Activated CD4-positive, alpha-beta T cell treated with anti-CD3 and anti-CD28 coated beads for 36 hours (primary cell): ENCODE data around the gene PDHA1. TPM values are rescaled to one million over a fixed set of nuclear protein-coding genes. Genes with fewer than 3 reads are reported as not detected.
A peak's percentile ranks its signal among the peaks of the same experiment; 100 is the strongest.

ENCODE experiments used
- ATAC-seq: fragments of 200-7000 bp; cut with Tn5 transposase; one replicate; pipeline ENCODE4 v1.10.0; 2021; ENCODE audit warnings: mild to moderate bottlenecking, moderate library complexity
- CTCF ChIA-PET: fragments of 350-600 bp; sonication (Branson Sonifier 250); formaldehyde crosslinking; loops from one replicate; lab custom pipeline; 2021; ENCODE audit warnings: antibody characterized with exemption; lab: Charles Lee
- POLR2A ChIA-PET: fragments of 350-600 bp; sonication (Branson Sonifier 250); formaldehyde crosslinking; loops from one replicate; lab custom pipeline; 2021; ENCODE audit warnings: antibody characterized with exemption, inconsistent platforms; lab: Charles Lee
- DNase-seq: peaks from one replicate; pipeline ENCODE4 v3.0.0-alpha.2; 2020
- H3K27ac Mint-ChIP-seq: one replicate; pipeline ENCODE4 v1.8.0; 2021; ENCODE audit warnings: mixed read lengths
- H3K27me3 Mint-ChIP-seq: one replicate; pipeline ENCODE4 v1.8.0; 2021; ENCODE audit warnings: mixed read lengths
- H3K36me3 Mint-ChIP-seq: one replicate; pipeline ENCODE4 v1.8.0; 2021; ENCODE audit warnings: low read depth, mixed read lengths
- H3K4me1 Mint-ChIP-seq: one replicate; pipeline ENCODE4 v1.8.0; 2021; ENCODE audit warnings: mixed read lengths
- H3K4me3 Mint-ChIP-seq: one replicate; pipeline ENCODE4 v1.8.0; 2021; ENCODE audit warnings: mild to moderate bottlenecking, moderate library complexity, mixed read lengths
- H3K9me3 Mint-ChIP-seq: one replicate; pipeline ENCODE4 v1.8.0; 2021; ENCODE audit warnings: low read depth, mixed read lengths
- intact Hi-C, 2 experiments: fragments of 100-400 bp; cut with DNase I in 1 of 2; cut with micrococcal nuclease in 1 of 2; formaldehyde crosslinking; loops; one replicate each; pipeline versions ENCODE4 v1.14.2 to v1.15.1; 2022 to 2024; cut with DNase I, micrococcal nuclease
- total RNA-seq, 2 experiments: library from RNA; stranded (reverse); gene quantifications; one replicate each; pipeline ENCODE4 v1.2.3, GENCODE V29; 2021

Gene PDHA1
- total RNA-seq: 100 to 1,000 TPM; 204 to 217 TPM

DNA sequence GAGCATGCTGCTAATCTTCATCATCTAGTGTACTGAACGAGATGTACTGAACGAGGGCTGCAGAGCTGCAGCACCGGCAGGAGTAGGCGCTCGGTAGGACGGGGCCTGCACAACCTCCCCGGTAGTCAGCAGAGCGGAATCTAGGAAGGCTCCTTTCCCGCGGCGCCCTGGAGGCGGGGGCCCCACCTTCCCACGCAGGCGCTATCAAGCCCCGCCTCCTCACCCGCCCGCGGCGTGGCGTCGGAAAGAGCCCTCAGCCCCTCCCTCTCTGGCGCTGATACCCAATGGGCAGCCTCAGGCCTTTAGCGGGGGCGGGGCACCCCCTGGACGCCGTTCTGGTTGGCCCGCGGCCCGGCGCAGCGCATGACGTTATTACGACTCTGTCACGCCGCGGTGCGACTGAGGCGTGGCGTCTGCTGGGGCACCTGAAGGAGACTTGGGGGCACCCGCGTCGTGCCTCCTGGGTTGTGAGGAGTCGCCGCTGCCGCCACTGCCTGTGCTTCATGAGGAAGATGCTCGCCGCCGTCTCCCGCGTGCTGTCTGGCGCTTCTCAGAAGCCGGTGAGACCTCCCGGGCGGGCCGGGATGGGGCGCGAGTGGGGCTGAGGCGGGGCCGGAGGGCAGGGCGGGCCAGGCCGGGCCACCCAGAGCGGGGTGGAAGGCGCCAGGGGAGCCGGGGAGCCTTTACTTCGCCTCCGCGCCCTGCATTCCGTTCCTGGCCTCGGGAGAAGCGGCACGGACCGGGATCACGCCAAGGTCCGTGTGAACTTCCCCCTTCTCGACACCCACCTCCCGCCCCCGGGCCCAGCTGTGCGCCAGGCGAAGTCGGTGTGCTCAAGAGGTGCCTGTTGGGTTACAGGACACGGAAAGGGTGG is at the start of gene PDHA1:
TSS of gene PDHA1 (plus strand) at position 393 of the 874 bp plus-strand sequence. CDS start at position 504, 111 bp downstream.
- POLR2A ChIA-PET: no interaction called here
- Mint-ChIP-seq H3K27me3 (no peaks in the 10 kb centered on the region), H3K27ac (peak within 1 kb of the TSS; percentile 88), H3K9me3 (no peaks in the 10 kb centered on the region), H3K36me3 (peaks cover 3% of the 10 kb centered on the region), H3K4me1 (peaks cover 27% of the 10 kb centered on the region), H3K4me3 (peak within 1 kb of the TSS; percentile 79)
- peak; percentile 99 for ATAC-seq
- CTCF ChIA-PET: no interaction called here
- intact Hi-C loops: loop anchor here (1.0 to 10.0 kb wide), 8 partner anchors 359 to 1606 kb away; partner anchors contain the start of genes PHKA2 (in 2 of the 2), BCLAF3 (in 1 of the 2), CDKL5 (in 1 of the 2) and RS1 (in 1 of the 2)
- DNase-seq: peak; percentile 95

DNA sequence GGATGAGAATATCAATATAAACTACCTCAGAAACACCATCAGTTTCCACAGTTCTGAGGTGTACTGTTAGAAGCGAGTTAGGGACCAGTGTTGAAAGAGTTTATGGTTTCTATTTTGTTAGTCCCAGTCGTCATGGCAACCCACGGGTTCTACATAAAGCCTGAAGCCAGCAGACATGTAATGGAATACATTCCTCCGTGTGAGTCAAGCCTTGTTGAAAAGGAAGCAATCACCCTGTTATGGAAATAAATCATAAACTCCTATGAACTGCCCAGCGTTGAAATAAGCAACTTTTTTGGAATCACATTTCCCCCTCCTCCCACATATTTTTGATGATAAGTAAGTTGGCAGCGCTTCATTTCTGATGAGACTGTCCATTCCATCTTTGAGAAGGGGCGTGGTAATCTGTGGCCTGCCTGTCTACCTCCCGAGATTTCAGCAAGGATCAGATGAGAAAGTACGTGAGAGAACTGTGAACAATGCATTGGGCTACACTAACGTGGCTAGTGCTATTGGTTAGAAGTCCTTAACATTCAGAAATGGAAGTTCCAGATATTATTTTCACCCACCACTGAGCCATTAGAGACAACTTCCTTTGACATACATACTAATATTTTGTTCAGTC is 40.4 kb upstream of the PDHA1 start:
- no peak overlapping the region for H3K27ac Mint-ChIP-seq
- H3K36me3 Mint-ChIP-seq: no peaks in the 10 kb centered on the region
- no peaks in the 10 kb centered on the region for H3K4me1 Mint-ChIP-seq
- CTCF ChIA-PET: no interaction called here
- H3K9me3 Mint-ChIP-seq: no peaks in the 10 kb centered on the region
- peaks cover 4% of the 10 kb centered on the region for H3K27me3 Mint-ChIP-seq
- H3K4me3 Mint-ChIP-seq: no peak overlapping the region
- POLR2A ChIA-PET: no interaction called here
- intact Hi-C loops: no loop called here
- DNase-seq: no peak
- ATAC-seq: no peak

DNA sequence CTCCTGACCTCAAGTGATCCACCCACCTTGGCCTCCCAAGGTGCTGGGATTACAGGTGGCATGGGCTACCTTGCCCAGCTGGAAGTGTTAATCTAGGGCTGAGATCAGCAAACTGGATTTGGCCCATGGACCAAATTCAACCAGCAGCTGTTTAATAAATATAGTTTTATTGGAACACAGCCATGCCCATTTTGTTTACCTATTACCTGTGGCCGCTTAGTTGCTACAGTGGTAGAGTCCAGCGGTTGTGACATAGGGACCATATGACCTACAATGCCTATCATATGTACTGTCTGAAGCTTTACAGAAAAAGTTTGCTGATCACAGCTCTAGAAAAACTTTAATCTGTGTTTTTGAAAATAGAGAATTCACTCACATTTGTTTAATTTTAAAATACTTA is 17.2 kb upstream of the PDHA1 start:
- no peaks in the 10 kb centered on the region for H3K4me1 Mint-ChIP-seq
- POLR2A ChIA-PET: no interaction called here

DNA sequence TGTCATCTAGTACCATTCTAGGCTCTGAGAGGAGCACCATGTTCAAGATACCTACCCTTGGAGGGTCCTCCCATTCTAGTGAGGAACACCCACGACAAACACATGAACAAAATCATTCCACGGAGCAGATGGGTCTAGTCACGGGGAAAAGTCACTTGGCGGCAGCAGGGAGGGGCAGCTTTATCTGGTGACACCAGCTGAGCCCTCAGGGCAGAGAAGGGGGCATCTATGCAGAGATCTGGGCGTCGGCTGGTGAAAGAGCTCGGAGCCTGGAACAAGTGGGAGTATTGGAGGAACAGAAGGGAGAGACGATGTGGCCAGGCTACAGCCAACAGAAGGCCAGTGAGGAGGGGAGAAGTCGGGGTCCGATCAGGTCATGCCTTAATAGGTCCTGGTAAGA is 11.9 kb upstream of the PDHA1 start:
- CTCF ChIA-PET: interaction anchor here (1.1 to 3.0 kb wide), 2 partner anchors 41 to 293 kb away, joined by 3 to 28 read pairs; no protein-coding TSS in a partner anchor
- Mint-ChIP-seq H3K27me3 (peaks cover 2% of the 10 kb centered on the region), H3K27ac (no peak overlapping the region), H3K4me3 (no peak overlapping the region), H3K4me1 (no peaks in the 10 kb centered on the region), H3K9me3 (no peaks in the 10 kb centered on the region), H3K36me3 (no peaks in the 10 kb centered on the region)
- POLR2A ChIA-PET: no interaction called here
- ATAC-seq: no peak
- intact Hi-C loops: loop anchor here in 1 of 2 experiments (5.0 kb wide), 1 partner anchor 290 kb away; no protein-coding TSS in a partner anchor
- no peak for DNase-seq

More for the DNA sequence above, 17.2 kb upstream of the PDHA1 start:
- Mint-ChIP-seq H3K36me3 (no peaks in the 10 kb centered on the region), H3K27me3 (peaks cover 3% of the 10 kb centered on the region), H3K27ac (no peak overlapping the region), H3K9me3 (no peaks in the 10 kb centered on the region), H3K4me3 (no peak overlapping the region)
- no peak for DNase-seq
- ATAC-seq: no peak
- CTCF ChIA-PET: interaction anchor here (0.6 kb wide), 1 partner anchor 22 kb away, joined by 3 read pairs; no protein-coding TSS in a partner anchor
- intact Hi-C loops: no loop called here

DNA sequence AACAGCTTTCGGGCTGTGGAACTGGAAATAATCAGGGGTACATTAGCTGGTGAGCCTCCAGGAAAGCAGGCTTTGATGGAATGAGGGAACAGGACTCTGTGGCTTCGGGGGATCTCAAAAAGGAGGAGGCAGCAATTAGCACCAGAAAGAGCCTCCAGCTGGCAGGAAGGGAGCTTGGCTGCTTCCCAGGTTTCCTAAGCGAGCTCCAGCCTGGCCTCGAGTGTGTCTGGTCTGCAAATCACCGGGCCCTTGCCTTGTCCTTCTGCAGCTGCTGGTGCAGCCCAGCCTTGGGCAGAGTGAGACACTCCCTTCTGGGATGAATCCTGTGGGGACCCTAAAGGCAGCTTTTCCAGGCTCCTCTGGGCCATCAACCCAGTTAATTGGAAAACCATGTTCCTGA is 10.7 kb upstream of the PDHA1 start:
- no peak overlapping the region for H3K4me3 Mint-ChIP-seq
- no peaks in the 10 kb centered on the region for H3K9me3 Mint-ChIP-seq
- H3K27ac Mint-ChIP-seq: no peak overlapping the region
- intact Hi-C loops: loop anchor here in 1 of 2 experiments (5.0 kb wide), 1 partner anchor 291 kb away; no protein-coding TSS in a partner anchor
- H3K36me3 Mint-ChIP-seq: no peaks in the 10 kb centered on the region
- ATAC-seq: no peak
- no peaks in the 10 kb centered on the region for H3K27me3 Mint-ChIP-seq
- no peaks in the 10 kb centered on the region for H3K4me1 Mint-ChIP-seq
- CTCF ChIA-PET: interaction anchor here (0.5 to 3.0 kb wide), 11 partner anchors 42 to 949 kb away, joined by 3 to 28 read pairs (median 3); no protein-coding TSS in a partner anchor
- POLR2A ChIA-PET: no interaction called here
- DNase-seq: no peak

DNA sequence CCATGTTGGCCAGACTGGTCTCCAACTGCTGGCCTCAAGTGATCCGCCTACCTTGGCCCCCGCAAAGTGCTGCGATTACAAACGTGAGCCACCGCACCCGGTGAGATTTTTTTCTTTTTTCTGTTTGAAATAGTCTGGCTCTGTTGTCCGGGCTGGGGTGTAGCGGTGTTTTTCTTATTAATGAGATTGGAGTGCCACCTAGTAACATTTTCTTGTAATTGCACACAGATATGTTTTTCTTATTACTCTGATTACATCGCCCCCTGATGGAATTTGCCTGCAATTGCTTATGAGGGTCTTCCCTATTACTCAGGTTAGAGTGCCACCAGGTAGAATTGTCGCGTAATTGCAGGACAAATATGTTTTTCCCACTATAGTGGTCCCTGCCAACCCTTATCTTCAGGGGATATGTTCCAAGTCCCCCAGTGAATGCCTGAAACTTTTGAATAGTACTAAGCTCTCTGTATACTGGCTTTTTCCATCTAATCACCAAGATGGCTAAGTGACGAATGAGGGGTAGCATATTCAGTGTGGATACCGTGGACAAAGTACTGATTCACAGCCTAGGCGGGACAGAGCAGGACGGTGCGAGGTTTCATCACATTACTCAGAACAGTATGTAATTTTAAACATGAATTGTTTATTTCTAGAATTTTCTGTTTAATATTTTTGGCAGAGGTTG is 8.6 kb upstream of the PDHA1 start:
- peak; percentile 53 for ATAC-seq
- Mint-ChIP-seq H3K4me3 (no peak overlapping the region), H3K36me3 (no peaks in the 10 kb centered on the region), H3K27me3 (no peaks in the 10 kb centered on the region), H3K9me3 (no peaks in the 10 kb centered on the region), H3K27ac (no peak overlapping the region), H3K4me1 (no peaks in the 10 kb centered on the region)
- POLR2A ChIA-PET: no interaction called here
- intact Hi-C loops: loop anchor here (1.0 to 5.0 kb wide), 7 partner anchors 141 to 944 kb away; partner anchors contain the start of genes CDKL5 (in 2 of the 2) and PHKA2 (in 1 of the 2)
- CTCF ChIA-PET: interaction anchor here (0.6 to 3.0 kb wide), 7 partner anchors 8 to 945 kb away, joined by 3 to 28 read pairs (median 5); no protein-coding TSS in a partner anchor
- peak; percentile 38 for DNase-seq

DNA sequence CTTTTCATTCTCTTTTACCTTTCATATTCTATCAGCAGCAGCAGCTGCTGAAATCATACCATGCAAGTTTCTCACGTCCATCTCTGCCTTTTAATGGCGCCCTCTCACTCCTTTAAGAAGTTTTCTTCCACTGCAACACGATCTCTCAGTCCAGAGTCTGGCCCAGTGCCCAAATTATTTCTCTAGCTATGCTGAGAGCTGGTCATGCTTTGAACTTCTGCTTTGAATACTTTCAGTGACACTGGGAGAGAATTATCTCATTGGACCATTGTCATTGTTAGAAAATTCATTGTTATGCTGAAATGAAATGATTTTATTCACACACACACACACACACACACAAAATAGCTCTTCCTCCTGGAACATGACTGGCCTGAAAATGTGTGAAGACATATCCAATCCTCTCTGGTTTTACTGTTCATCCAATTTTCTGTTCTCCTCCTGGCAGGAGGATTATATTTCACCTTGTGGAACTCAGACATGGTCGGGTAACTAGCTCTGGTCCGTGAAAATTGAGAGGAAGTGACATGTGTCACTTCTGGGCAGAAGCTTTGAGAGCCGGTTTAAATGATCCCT is 1.3 kb upstream of the PDHA1 start:
- peaks cover 3% of the 10 kb centered on the region for H3K36me3 Mint-ChIP-seq
- ChIA-PET CTCF (interaction anchor here (0.6 to 1.0 kb wide), 3 partner anchors 8 to 321 kb away, joined by 4 to 6 read pairs (median 5); no protein-coding TSS in a partner anchor), POLR2A (no interaction called here)
- H3K27me3 Mint-ChIP-seq: no peaks in the 10 kb centered on the region
- peaks cover 19% of the 10 kb centered on the region for H3K4me1 Mint-ChIP-seq
- DNase-seq (no peak), ATAC-seq (no peak)
- peak overlapping the region; percentile 79 for H3K4me3 Mint-ChIP-seq
- no peaks in the 10 kb centered on the region for H3K9me3 Mint-ChIP-seq
- no peak overlapping the region for H3K27ac Mint-ChIP-seq
- intact Hi-C loops: loop anchor here (2.0 to 10.0 kb wide), 6 partner anchors 358 to 1605 kb away; partner anchors contain the start of genes BCLAF3 (in 1 of the 2), CDKL5 (in 1 of the 2), PHKA2 (in 1 of the 2) and RS1 (in 1 of the 2)

DNA sequence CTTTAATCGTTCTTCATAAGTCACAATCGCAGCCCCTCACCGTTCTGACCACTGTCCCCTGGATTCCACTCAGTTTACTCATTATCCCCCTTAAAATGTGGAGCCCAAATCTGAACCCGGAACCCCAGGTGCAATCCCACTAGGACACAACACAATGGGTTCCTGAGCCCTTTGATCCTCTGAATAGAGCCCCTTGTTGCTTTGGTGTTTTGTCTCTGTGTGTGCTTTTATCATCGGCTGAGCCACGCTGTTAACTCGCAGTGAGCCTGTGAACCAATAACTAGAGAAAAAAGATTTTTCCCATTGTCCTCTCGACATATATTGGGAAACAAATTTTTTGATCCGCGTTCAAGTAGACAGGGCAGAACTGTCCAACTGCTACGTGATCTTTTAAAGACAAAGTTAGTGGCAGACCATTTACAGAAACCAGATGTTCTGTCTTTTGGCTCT is 617 bp upstream of the PDHA1 start:
- Mint-ChIP-seq H3K36me3 (peaks cover 3% of the 10 kb centered on the region), H3K27ac (peak overlapping the region; percentile 88), H3K4me1 (peaks cover 26% of the 10 kb centered on the region), H3K9me3 (no peaks in the 10 kb centered on the region), H3K4me3 (peak overlapping the region; percentile 79), H3K27me3 (no peaks in the 10 kb centered on the region)
- ChIA-PET POLR2A (no interaction called here), CTCF (interaction anchor here (0.6 to 1.0 kb wide), 2 partner anchors 9 to 189 kb away, joined by 4 to 5 read pairs; no protein-coding TSS in a partner anchor)
- DNase-seq (peak; percentile 5), ATAC-seq (no peak)
- intact Hi-C loops: loop anchor here (1.0 to 10.0 kb wide), 8 partner anchors 358 to 1606 kb away; partner anchors contain the start of genes PHKA2 (in 2 of the 2), BCLAF3 (in 1 of the 2), CDKL5 (in 1 of the 2) and RS1 (in 1 of the 2)

DNA sequence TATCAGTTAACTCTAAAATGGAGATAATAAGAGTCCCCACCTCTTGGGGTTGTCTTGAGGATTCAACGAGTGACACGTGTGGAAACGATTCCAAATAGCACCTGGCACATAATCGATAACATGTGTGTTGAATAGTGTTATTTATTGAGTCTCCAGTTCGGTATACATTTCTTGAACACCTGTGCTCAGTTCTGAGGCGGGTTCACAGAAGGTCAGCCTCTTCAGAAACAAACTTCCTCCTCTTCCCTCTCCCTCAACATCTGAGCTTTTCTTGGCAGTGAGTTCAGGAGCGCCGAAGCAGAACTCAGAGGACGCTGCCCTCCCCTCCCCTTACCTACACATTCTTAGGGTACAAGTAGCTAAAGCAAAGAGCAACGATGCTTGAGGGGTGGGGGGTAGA is 934 bp downstream of the PDHA1 start:
- ATAC-seq: no peak
- Mint-ChIP-seq H3K27me3 (no peaks in the 10 kb centered on the region), H3K27ac (no peak overlapping the region), H3K4me3 (peak overlapping the region; percentile 79), H3K36me3 (peaks cover 3% of the 10 kb centered on the region), H3K4me1 (peaks cover 29% of the 10 kb centered on the region), H3K9me3 (no peaks in the 10 kb centered on the region)
- intact Hi-C loops: loop anchor here in 1 of 2 experiments (5.0 to 10.0 kb wide), 3 partner anchors 650 to 1607 kb away; partner anchors contain the start of genes BCLAF3, RS1 and SCML1
- POLR2A ChIA-PET: no interaction called here
- CTCF ChIA-PET: interaction anchor here (0.7 kb wide), 1 partner anchor 11 kb away, joined by 3 read pairs; no protein-coding TSS in a partner anchor
- DNase-seq: no peak

DNA sequence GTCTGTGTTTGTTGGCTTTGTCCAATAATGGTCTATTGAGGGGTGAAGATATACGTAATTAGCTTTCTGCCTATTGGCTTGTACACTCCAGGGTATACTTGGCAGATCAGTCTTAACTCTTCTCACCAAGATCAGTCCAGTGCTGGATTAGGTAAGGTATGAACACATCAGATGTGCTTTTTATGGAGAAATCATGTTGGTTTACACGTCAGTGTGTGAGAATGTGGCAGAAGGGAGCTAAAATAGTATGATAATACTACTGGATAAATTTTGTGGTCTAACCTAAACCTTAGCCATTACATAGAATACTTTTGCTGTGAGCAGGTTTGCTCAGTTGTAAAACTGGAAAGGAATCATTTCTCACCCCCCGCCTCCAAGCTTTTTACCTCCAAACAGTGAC is 4.2 kb downstream of the PDHA1 start:
- no peak overlapping the region for H3K4me3 Mint-ChIP-seq
- DNase-seq (no peak), ATAC-seq (no peak)
- H3K27ac Mint-ChIP-seq: peak overlapping the region; percentile 57
- intact Hi-C loops: loop anchor here in 1 of 2 experiments (10.0 kb wide), 2 partner anchors 647 to 673 kb away; partner anchors contain the start of genes BCLAF3 and RS1
- H3K36me3 Mint-ChIP-seq: peaks cover 20% of the 10 kb centered on the region
- no peaks in the 10 kb centered on the region for H3K27me3 Mint-ChIP-seq
- H3K4me1 Mint-ChIP-seq: peaks cover 38% of the 10 kb centered on the region
- ChIA-PET CTCF (no interaction called here), POLR2A (no interaction called here)
- H3K9me3 Mint-ChIP-seq: no peaks in the 10 kb centered on the region
